Suprapubic skin (tissue), 3 donors: Measurements from ENCODE around the gene SRSF8.

ENCODE experiments used
- POLR2A ChIP-seq, 2 donors: fragments of 450-650 bp; IDR thresholded peaks; one replicate each; pipeline ENCODE4 v1.6.1; 2017; ENCODE audit warnings: antibody characterized with exemption in 2 of 2, mild to moderate bottlenecking in 2 of 2, moderate library complexity in 2 of 2
- TF ChIP-seq, protein P1 (sequence below), 2 donors: fragments of 200-600 bp in 1 of 2; fragments of 450-650 bp in 1 of 2; sonication (generic) in 1 of 2; IDR thresholded peaks; one replicate each; pipeline ENCODE4 v1.5.1; 2016 to 2019; ENCODE audit warnings: antibody characterized with exemption in 2 of 2, mild to moderate bottlenecking in 1 of 2, moderate library complexity in 1 of 2

DNA sequence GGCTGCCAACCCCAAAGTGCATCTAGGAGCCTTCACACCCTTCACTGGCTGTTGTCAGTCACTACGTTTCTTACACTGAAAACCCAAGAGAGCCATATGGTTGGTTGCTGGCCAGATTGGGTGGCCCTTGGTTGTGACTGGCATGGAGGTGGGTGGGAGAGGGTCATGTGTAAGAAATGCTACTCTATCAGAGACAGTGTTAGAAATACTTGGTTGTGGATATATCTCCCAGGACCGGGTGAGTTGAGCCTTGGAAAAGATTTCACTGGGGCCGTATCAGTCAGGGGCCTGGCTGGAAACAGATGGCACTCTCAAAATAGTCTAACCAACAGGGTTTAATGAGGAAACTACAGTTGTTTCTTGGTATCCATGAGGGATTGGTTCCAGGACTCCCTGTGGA lies 38.1 kb downstream of the SRSF8 start:
- TF ChIP-seq POLR2A (IDR thresholded peaks at IDR 0.05) = no peak
- TF ChIP-seq, protein P1, sequence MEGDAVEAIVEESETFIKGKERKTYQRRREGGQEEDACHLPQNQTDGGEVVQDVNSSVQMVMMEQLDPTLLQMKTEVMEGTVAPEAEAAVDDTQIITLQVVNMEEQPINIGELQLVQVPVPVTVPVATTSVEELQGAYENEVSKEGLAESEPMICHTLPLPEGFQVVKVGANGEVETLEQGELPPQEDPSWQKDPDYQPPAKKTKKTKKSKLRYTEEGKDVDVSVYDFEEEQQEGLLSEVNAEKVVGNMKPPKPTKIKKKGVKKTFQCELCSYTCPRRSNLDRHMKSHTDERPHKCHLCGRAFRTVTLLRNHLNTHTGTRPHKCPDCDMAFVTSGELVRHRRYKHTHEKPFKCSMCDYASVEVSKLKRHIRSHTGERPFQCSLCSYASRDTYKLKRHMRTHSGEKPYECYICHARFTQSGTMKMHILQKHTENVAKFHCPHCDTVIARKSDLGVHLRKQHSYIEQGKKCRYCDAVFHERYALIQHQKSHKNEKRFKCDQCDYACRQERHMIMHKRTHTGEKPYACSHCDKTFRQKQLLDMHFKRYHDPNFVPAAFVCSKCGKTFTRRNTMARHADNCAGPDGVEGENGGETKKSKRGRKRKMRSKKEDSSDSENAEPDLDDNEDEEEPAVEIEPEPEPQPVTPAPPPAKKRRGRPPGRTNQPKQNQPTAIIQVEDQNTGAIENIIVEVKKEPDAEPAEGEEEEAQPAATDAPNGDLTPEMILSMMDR (IDR thresholded peaks at IDR 0.05) = no peak
